ENCODE results near the gene MCF2L.

- TF ChIP-seq CTCF (IDR thresholded peaks at IDR 0.05) (no peak), POLR2AphosphoS5 (IDR thresholded peaks at IDR 0.05) (no peak), EP300 (IDR thresholded peaks at IDR 0.05) (no peak)
Measured at GRCh38 chr13:112941349-112941748, 27.7 kb upstream of the MCF2L start.
